OCI-LY7 (cell line): ENCODE data around the gene KAZN.

Source experiments
- EZH2phosphoT487 ChIP-seq: fragments of 200-600 bp; sonication (generic); IDR thresholded peaks from 2 replicates; pipeline ENCODE4 v1.6.1; 2018; ENCODE audit warnings: low read depth, borderline replicate concordance, mild to moderate bottlenecking, mixed run types, antibody characterized with exemption, low read length, moderate library complexity, mixed read lengths
- TF ChIP-seq, protein P1 (sequence below): fragments of 200-600 bp; sonication (generic); conservative IDR thresholded peaks from 2 replicates; pipeline ENCODE4 v1.5.1; 2014; ENCODE audit warnings: mild to moderate bottlenecking, antibody characterized with exemption, low read length, moderate library complexity, mixed read lengths

DNA sequence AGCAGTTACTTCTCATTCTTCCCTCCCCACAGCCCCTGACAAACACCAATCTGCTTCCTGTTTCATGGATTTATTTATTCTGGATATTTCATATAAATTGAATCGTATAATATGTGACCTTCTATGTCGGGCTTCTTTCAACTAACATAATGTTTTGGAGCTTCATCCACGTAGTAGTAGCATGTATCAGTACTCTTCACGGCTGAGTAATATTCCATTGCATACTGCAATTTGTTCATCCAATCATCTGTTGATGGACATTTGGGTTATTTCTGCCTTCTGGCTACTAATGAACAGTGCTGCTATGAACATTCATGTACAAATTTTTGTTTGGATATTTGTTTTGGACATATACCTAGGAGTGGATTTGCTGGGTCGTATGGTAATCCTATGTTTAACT, 1.9 kb upstream of the KAZN start:
- TF ChIP-seq, protein P1, sequence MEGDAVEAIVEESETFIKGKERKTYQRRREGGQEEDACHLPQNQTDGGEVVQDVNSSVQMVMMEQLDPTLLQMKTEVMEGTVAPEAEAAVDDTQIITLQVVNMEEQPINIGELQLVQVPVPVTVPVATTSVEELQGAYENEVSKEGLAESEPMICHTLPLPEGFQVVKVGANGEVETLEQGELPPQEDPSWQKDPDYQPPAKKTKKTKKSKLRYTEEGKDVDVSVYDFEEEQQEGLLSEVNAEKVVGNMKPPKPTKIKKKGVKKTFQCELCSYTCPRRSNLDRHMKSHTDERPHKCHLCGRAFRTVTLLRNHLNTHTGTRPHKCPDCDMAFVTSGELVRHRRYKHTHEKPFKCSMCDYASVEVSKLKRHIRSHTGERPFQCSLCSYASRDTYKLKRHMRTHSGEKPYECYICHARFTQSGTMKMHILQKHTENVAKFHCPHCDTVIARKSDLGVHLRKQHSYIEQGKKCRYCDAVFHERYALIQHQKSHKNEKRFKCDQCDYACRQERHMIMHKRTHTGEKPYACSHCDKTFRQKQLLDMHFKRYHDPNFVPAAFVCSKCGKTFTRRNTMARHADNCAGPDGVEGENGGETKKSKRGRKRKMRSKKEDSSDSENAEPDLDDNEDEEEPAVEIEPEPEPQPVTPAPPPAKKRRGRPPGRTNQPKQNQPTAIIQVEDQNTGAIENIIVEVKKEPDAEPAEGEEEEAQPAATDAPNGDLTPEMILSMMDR: no peak
- no peak for TF ChIP-seq EZH2phosphoT487
